CD4-positive, alpha-beta T cell (primary cell): ENCODE results near the gene NMNAT2. TPM values are rescaled to one million over a fixed set of nuclear protein-coding genes. Genes with fewer than 3 reads are reported as not detected.

Experiments
- ATAC-seq: fragments of 200-7000 bp; cut with Tn5 transposase; one replicate; pipeline ENCODE4 v1.10.0; 2022; ENCODE audit warnings: mild to moderate bottlenecking; ENCODE audit not compliant: poor library complexity
- CTCF ChIA-PET: fragments of 350-600 bp; sonication (Branson Sonifier 250); formaldehyde crosslinking; loops from one replicate; lab custom pipeline; 2021; ENCODE audit warnings: antibody characterized with exemption, inconsistent platforms; lab: Charles Lee
- POLR2A ChIA-PET: fragments of 350-600 bp; sonication (Branson Sonifier 250); formaldehyde crosslinking; loops from one replicate; lab custom pipeline; 2021; ENCODE audit warnings: antibody characterized with exemption, inconsistent platforms; lab: Charles Lee
- DNase-seq, 14 experiments: peaks; one replicate each; pipeline ENCODE4 v3.0.0-alpha.2; 2013 to 2020; ENCODE audit warnings: mixed read lengths in 2 of 14
- H3K27ac ChIP-seq, 2 donors: one replicate each; pipeline versions ENCODE4 v1.5.1 to v1.7.0; 2013; ENCODE audit warnings: low read length in 2 of 2, low read depth in 1 of 2, mild to moderate bottlenecking in 1 of 2
- H3K27me3 ChIP-seq, 2 experiments: 1 replicate in 1 of 2; 2 replicates in 1 of 2; pipeline versions ENCODE4 v1.6.1 to v1.7.0; 2013; ENCODE audit warnings: low read length in 2 of 2, control low read depth in 1 of 2, mild to moderate bottlenecking in 1 of 2, moderate library complexity in 1 of 2; ENCODE audit not compliant: insufficient read depth in 2 of 2, control insufficient read depth in 1 of 2
- H3K36me3 ChIP-seq: one replicate; pipeline ENCODE4 v1.6.1; 2013; ENCODE audit warnings: low read length, control low read depth; ENCODE audit not compliant: insufficient read depth
- H3K4me1 ChIP-seq: one replicate; pipeline ENCODE4 v1.6.1; 2013; ENCODE audit warnings: low read length, control low read depth; ENCODE audit not compliant: insufficient read depth
- H3K4me3 ChIP-seq: one replicate; pipeline ENCODE4 v1.5.1; 2013; ENCODE audit warnings: mild to moderate bottlenecking, low read length, moderate library complexity
- H3K9me3 ChIP-seq, 2 experiments: 1 replicate in 1 of 2; 2 replicates in 1 of 2; pipeline versions ENCODE4 v1.6.1 to v1.7.0; 2013; ENCODE audit warnings: low read length in 2 of 2, mild to moderate bottlenecking in 2 of 2, control low read depth in 1 of 2, moderate library complexity in 1 of 2; ENCODE audit not compliant: control insufficient read depth in 1 of 2, insufficient read depth in 1 of 2
- H3K27ac Mint-ChIP-seq: one replicate; pipeline ENCODE4 v1.8.0; 2020; ENCODE audit warnings: mixed read lengths
- H3K27me3 Mint-ChIP-seq: one replicate; pipeline ENCODE4 v1.8.0; 2021; ENCODE audit warnings: mixed read lengths
- H3K36me3 Mint-ChIP-seq: one replicate; pipeline ENCODE4 v1.8.0; 2021; ENCODE audit warnings: low read depth, mixed read lengths
- H3K4me1 Mint-ChIP-seq: one replicate; pipeline ENCODE4 v1.8.0; 2021; ENCODE audit warnings: low read depth, mixed read lengths
- H3K4me3 Mint-ChIP-seq: one replicate; pipeline ENCODE4 v1.8.0; 2020; ENCODE audit warnings: mild to moderate bottlenecking, mixed read lengths
- H3K9me3 Mint-ChIP-seq: one replicate; pipeline ENCODE4 v1.8.0; 2020; ENCODE audit warnings: mixed read lengths
- intact Hi-C, 2 experiments: fragments of 100-400 bp; cut with DNase I in 1 of 2; cut with micrococcal nuclease in 1 of 2; formaldehyde crosslinking; loops; one replicate each; pipeline versions ENCODE4 v1.15.1 to v1.9.0; 2023 to 2025; cut with DNase I, micrococcal nuclease
- total RNA-seq, 174 experiments: library from RNA in 2 of 174; stranded (reverse) in 2 of 174; gene quantifications; one replicate each; pipeline ENCODE4 v1.2.3 and lab custom pipeline; 2021 to 2026
- TF ChIP-seq, protein P1 (sequence below): fragments of 200-600 bp; IDR thresholded peaks from one replicate; pipeline ENCODE4 v1.8.0; 2022; ENCODE audit warnings: antibody characterized with exemption, mild to moderate bottlenecking

NMNAT2 gene
- total RNA-seq, 2 experiments from 2014 or later = not detected

- Mint-ChIP-seq H3K4me1 (no peaks in the 10 kb centered on the region), H3K4me3 (no peak overlapping the region), H3K27me3 (peaks cover 9% of the 10 kb centered on the region), H3K27ac (no peak overlapping the region), H3K36me3 (no peaks in the 10 kb centered on the region), H3K9me3 (no peaks in the 10 kb centered on the region)
- no peaks in the 10 kb centered on the region for H3K4me1 ChIP-seq
- ChIA-PET CTCF (no interaction called here), POLR2A (no interaction called here)
- no peak overlapping the region for H3K4me3 ChIP-seq
- TF ChIP-seq, protein P1, sequence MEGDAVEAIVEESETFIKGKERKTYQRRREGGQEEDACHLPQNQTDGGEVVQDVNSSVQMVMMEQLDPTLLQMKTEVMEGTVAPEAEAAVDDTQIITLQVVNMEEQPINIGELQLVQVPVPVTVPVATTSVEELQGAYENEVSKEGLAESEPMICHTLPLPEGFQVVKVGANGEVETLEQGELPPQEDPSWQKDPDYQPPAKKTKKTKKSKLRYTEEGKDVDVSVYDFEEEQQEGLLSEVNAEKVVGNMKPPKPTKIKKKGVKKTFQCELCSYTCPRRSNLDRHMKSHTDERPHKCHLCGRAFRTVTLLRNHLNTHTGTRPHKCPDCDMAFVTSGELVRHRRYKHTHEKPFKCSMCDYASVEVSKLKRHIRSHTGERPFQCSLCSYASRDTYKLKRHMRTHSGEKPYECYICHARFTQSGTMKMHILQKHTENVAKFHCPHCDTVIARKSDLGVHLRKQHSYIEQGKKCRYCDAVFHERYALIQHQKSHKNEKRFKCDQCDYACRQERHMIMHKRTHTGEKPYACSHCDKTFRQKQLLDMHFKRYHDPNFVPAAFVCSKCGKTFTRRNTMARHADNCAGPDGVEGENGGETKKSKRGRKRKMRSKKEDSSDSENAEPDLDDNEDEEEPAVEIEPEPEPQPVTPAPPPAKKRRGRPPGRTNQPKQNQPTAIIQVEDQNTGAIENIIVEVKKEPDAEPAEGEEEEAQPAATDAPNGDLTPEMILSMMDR = no peak
- ATAC-seq = no peak
- H3K27ac ChIP-seq = no peak overlapping the region
- no peaks in the 10 kb centered on the region for H3K36me3 ChIP-seq
- DNase-seq = no peak
- peaks cover 0 to 2% of the 10 kb centered on the region in 2 experiments for H3K27me3 ChIP-seq
- no peaks in the 10 kb centered on the region for H3K9me3 ChIP-seq
- intact Hi-C loops = no loop called here
These were observed 117.4 kb downstream of the NMNAT2 start for GRCh38 chr1:183300828-183301227.

GRCh38 chr1:183300395-183300794 is 117.8 kb downstream of the NMNAT2 start:
- Mint-ChIP-seq H3K9me3 (no peaks in the 10 kb centered on the region), H3K27me3 (peaks cover 9% of the 10 kb centered on the region), H3K4me3 (no peak overlapping the region), H3K27ac (no peak overlapping the region), H3K36me3 (no peaks in the 10 kb centered on the region), H3K4me1 (no peaks in the 10 kb centered on the region)
- no peak overlapping the region for H3K4me3 ChIP-seq
- H3K27ac ChIP-seq = no peak overlapping the region
- ChIA-PET POLR2A (no interaction called here), CTCF (no interaction called here)
- DNase-seq (no peak), ATAC-seq (no peak)
- intact Hi-C loops = no loop called here
- no peaks in the 10 kb centered on the region for H3K36me3 ChIP-seq
- H3K9me3 ChIP-seq = no peaks in the 10 kb centered on the region
- TF ChIP-seq, protein P1 = no peak
- H3K27me3 ChIP-seq = peaks cover 0 to 2% of the 10 kb centered on the region in 2 experiments
- H3K4me1 ChIP-seq = no peaks in the 10 kb centered on the region

- intact Hi-C loops = no loop called here
- Mint-ChIP-seq H3K9me3 (no peaks in the 10 kb centered on the region), H3K27me3 (peaks cover 4% of the 10 kb centered on the region), H3K27ac (no peak overlapping the region), H3K4me1 (no peaks in the 10 kb centered on the region), H3K36me3 (no peaks in the 10 kb centered on the region), H3K4me3 (no peak overlapping the region)
- Histone ChIP-seq H3K4me1 (no peaks in the 10 kb centered on the region), H3K36me3 (no peaks in the 10 kb centered on the region), H3K9me3 (no peaks in the 10 kb centered on the region), H3K27ac (no peak overlapping the region), H3K27me3 (no peaks in the 10 kb centered on the region), H3K4me3 (no peak overlapping the region)
- ATAC-seq (no peak), DNase-seq (no peak)
- TF ChIP-seq, protein P1 = no peak
- POLR2A ChIA-PET = no interaction called here
- CTCF ChIA-PET = no interaction called here
These were observed 121.4 kb downstream of the NMNAT2 start for GRCh38 chr1:183296782-183297181.
